GM08714 (cell line): ENCODE measurements around the gene TRIM77.
"Not testable (repeated sequence)": the region's sequence is repeated elsewhere in the genome, so short reads cannot be mapped to it uniquely, and the experiment has no call there.

Source experiments
- H3K4me3 ChIP-seq: fragments of 200-500 bp; sonication (Bioruptor generic); 2 replicates; pipeline ENCODE4 v1.5.1; 2014; ENCODE audit warnings: mild to moderate bottlenecking, low read length, inconsistent platforms
- ZNF274 ChIP-seq: IDR thresholded peaks from 2 replicates; pipeline ENCODE4 v1.6.1; 2012; ENCODE audit warnings: mild to moderate bottlenecking, low read depth, low read length

TRIM77 gene

DNA sequence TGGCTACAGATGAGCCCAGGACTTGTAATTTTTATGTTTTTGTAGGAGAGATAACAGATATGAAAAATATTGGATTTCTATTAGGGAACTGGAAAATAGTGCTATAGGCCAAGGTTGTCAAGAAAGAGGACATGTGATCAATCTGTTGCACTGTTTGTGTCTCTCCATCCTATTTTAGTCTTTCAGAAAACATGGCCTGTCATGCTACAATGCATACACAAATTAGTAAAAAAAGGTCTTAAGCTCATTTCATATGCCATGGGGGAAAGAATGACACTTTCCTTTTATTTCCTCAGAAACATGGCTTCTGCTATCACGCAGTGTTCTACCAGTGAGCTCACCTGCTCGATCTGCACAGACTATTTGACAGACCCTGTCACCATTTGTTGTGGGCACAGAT, at the start of gene TRIM77:
TSS of gene TRIM77 (plus strand) at position 301 of the 400 bp plus-strand sequence. CDS start at position 301, 0 bp downstream.
- not testable (repeated sequence) for H3K4me3 ChIP-seq

GRCh38 chr11:89667001-89667400, 43.1 kb upstream of the TRIM77 start:
- no peak for TF ChIP-seq ZNF274
- no peak overlapping the region for H3K4me3 ChIP-seq

DNA sequence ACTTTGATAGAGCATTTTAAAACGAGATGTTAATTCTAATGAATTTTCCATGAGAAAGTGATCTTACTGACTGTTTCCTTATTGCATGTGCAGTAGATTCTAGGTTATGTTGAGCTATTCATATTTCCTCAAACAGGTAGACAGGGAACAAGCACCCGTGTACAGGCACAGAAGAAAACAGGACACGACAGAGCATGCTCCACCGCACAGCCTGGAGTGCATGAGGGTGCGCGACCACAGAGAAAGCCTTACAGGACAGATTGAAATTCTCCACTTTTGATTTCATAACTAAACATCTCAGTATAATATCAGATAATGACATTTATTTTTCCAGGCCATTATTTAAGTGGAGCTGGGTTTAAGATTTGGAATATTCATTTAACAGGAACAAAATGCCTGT, 41.9 kb upstream of the TRIM77 start:
- H3K4me3 ChIP-seq, result not testable (repeated sequence)

DNA sequence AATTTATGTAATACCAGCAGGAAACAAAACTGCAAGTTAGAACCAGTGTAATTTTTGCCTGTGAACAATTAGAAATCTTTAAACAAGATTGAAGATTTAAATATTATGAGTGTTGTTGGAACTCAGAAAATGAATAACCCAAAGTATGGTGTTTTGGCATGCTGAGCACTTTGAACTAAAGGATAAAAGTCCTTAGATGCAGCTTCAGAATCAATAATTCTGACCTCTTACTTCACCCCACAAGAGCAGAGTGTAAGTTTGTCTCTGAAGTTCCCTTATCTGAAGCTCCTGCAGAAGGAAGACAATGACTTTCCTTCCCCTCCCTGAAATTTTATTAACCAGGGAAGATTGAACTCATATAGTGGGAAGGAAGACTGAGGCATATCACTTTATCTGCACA, 40.5 kb upstream of the TRIM77 start:
- not testable (repeated sequence) for H3K4me3 ChIP-seq

DNA sequence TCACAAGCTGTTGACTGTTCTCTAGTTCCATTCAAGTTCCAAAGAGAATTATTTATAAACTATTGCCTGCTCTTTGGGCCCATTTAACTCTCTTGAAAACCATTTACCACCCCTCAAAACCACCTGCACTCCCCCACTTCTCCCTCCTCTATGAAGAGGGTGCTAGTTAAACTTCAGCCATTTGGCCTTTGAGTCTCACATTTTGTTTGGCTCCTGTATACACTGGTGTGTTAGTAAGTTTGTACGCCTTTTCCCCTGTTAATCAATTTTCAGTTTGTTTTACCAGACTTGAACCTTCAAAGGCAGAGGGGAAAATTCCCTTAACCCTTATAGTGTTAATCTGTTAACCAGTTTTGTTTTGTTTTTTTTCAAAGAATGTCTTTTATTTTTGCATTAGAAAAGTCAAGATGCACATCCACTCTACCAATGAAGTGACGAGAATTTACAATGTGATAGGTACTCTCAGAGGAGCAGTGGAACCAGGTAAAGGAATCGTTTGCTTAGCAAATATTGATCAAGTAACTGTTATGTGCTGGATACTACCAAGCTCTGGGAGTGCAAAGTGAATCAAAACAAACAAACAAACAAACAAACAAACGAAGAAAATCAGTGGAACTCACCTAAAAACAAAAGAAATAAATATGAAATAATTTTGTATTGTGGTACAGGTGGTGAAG, 40.0 kb upstream of the TRIM77 start:
- not testable (repeated sequence) for H3K4me3 ChIP-seq

DNA sequence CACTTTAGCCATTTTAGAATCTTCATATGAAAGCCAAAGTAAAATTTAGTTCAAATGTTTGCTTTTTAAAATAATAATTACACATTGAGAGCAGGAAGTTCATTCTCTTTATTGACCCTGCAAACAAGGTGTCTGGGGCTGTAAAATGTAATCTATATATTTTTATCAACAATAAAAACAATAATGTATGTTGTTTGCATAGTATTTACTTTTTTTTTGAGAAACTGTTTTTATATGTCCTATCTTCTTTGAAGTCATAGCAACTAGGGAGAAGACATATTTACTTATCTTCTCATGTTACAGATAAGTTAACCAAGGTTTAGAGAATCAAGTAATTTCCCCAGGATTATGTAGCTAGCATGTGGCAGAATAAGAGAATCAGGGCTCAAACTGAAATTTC, 37.6 kb upstream of the TRIM77 start:
- H3K4me3 ChIP-seq, result not testable (repeated sequence)

GRCh38 chr11:89673380-89673779, 36.7 kb upstream of the TRIM77 start:
- H3K4me3 ChIP-seq, result not testable (repeated sequence)

- not testable (repeated sequence) for H3K4me3 ChIP-seq
These were observed 34.7 kb upstream of the TRIM77 start for GRCh38 chr11:89675383-89675782.

GRCh38 chr11:89675948-89676347, 34.2 kb upstream of the TRIM77 start:
- not testable (repeated sequence) for H3K4me3 ChIP-seq

GRCh38 chr11:89707080-89707479, 3.0 kb upstream of the TRIM77 start:
- H3K4me3 ChIP-seq, result not testable (repeated sequence)

- not testable (repeated sequence) for H3K4me3 ChIP-seq
These were observed 14.9 kb downstream of the TRIM77 start for GRCh38 chr11:89724866-89725498.

DNA sequence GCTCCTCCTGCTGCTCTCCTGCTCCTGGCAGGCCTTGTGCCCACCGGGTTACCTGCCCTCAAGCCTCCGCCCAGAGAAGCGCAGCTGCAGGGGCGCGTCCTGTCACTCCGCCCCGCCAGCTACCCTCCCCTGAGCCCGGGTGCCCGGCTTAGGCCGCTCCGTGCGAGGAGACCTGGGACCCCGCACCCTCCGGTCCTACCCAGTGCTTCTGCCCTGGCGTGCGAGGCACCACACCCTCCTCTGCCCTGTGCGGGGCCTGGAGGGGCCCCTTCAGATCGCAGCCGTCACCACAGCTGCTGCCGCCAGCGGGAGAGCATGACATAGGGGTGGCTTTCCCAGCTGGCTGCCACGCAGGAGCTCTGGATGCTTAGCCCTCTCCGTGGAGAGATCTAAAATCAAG, 20.1 kb downstream of the TRIM77 start:
- H3K4me3 ChIP-seq, result not testable (repeated sequence)

DNA sequence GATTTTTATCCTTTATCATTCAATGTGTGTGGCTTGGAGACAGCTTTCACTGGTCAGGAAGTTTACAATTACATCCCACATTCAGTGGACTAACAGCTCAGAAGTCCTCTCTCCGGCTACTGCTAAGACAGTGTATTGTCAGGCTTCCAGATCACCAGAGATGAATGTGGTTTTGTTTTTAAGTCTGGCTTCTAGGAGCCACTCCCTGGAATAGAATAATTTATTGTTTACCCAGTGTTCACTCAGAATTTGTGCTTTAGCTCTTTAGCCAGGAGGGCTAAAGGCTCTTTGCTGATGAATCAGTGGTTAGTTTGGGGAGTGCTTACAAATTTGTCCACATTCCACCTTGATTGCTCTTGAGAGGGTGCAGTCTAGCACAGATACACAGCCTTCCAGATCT, 26.5 kb downstream of the TRIM77 start:
- no peak for TF ChIP-seq ZNF274

DNA sequence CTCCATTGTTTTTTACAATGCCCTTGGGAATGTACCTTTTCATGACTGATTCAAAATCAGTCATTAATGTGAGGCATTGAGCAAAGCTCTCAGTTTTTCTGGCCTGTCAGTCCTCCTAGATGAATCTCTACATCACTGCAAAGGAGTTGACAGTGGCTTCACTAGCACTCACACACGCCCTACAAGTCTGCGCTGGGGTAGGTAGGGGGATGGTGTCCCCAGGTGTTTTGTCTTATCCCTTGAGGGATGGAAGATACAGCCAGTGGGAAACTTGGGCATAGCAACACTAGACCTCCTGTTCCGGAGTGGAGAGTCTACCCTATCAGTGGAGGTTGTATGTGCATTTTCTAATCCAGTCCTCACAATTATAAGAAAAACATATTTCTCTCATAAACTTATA, 27.0 kb downstream of the TRIM77 start:
- H3K4me3 ChIP-seq, result no peak overlapping the region
- no peak for TF ChIP-seq ZNF274

More for the DNA sequence above, 26.5 kb downstream of the TRIM77 start:
- no peak overlapping the region for H3K4me3 ChIP-seq

- not testable (repeated sequence) for H3K4me3 ChIP-seq
These were observed 31.3 kb downstream of the TRIM77 start for GRCh38 chr11:89741406-89741805.

- H3K4me3 ChIP-seq, result not testable (repeated sequence)
These were observed 34.1 kb downstream of the TRIM77 start for GRCh38 chr11:89744158-89744557.

- H3K4me3 ChIP-seq, result not testable (repeated sequence)
These were observed 40.7 kb downstream of the TRIM77 start for GRCh38 chr11:89750822-89751221.
